ENCODE results near the gene TSN. TPM values are rescaled to one million over a fixed set of nuclear protein-coding genes. Genes with fewer than 3 reads are reported as not detected.
A peak's percentile ranks its signal among the peaks of the same experiment; 100 is the strongest.

Gene TSN
- total and polyA plus RNA-seq, 9 of the 15 experiments (the other 6 are each of a cell fraction or from before 2014, with no cell fraction given) = 63.2 to 152 (median 95.2) TPM

GRCh38 chr2:121736462-121737336 is 18.8 kb upstream of the TSN start, which contains the start of gene NIFK (continued):
- TF ChIP-seq TCFL5 (CRISPR knock-in tag; conservative IDR thresholded peaks at IDR 0.05) (no peak), FOXJ3 (CRISPR knock-in tag; IDR thresholded peaks at IDR 0.05) (no peak), ZNF551 (CRISPR knock-in tag; IDR thresholded peaks at IDR 0.05) (no peak), EWSR1 (IDR thresholded peaks at IDR 0.05; ENCODE audit: borderline replicate concordance, low read depth, partially characterized antibody) (no peak), SMARCB1 (IDR thresholded peaks at IDR 0.05; ENCODE audit: insufficient read length, low read depth) (no peak), PML (IDR thresholded peaks at IDR 0.05; ENCODE audit: low read length) (0 out of 2 replicates have a peak, but pooled peaks have one; percentile 53), NR2C2 (CRISPR knock-in tag; IDR thresholded peaks at IDR 0.05) (0 out of 2 replicates have a peak, but pooled peaks have one; percentile 32), NR2C2 (tag; IDR thresholded peaks at IDR 0.05) (no peak), ZNF740 (CRISPR knock-in tag; IDR thresholded peaks at IDR 0.05) (no peak), ZNF740 (tag; IDR thresholded peaks at IDR 0.05) (no peak), ARID4B (CRISPR knock-in tag; IDR thresholded peaks at IDR 0.05) (peak; percentile 60), HMGXB4 (CRISPR knock-in tag; IDR thresholded peaks at IDR 0.05) (no peak), ZNF696 (CRISPR knock-in tag; conservative IDR thresholded peaks at IDR 0.05) (no peak), SUPT5H (IDR thresholded peaks at IDR 0.05) (peak; percentile 84), MTA3 (IDR thresholded peaks at IDR 0.05; ENCODE audit: borderline replicate concordance) (no peak), MBD1 (CRISPR knock-in tag; IDR thresholded peaks at IDR 0.05) (no peak), THRB (CRISPR knock-in tag; conservative IDR thresholded peaks at IDR 0.05) (no peak)
